ENCODE results near the gene EPN3.
A peak's percentile ranks its signal among the peaks of the same experiment; 100 is the strongest.

EPN3 gene

DNA sequence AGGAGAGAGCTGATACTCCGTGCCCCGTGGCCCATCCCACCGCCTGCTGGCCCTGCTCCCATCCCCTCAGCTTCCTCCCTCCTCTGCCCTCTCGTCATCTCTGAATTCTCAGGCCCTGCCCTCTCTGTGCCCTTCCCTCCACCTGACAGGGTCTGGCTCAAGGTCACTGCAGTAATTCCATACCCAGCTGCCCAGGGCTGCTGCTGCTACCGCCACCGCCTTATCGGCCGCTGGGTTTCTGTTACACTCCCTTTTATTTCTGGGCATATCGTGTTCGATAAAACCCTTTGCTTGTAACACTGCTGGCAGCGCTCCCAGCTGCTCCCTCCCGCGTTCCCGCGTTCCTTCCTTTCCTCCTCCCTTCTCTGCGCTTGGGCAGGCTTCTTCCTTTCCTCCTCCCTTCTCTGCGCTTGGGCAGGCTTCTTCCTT, 1.2 kb downstream of the EPN3 start:
- no peak for DNase-seq (ENCODE audit: low read depth in 2 of 2, low spot score in 1 of 2)

DNA sequence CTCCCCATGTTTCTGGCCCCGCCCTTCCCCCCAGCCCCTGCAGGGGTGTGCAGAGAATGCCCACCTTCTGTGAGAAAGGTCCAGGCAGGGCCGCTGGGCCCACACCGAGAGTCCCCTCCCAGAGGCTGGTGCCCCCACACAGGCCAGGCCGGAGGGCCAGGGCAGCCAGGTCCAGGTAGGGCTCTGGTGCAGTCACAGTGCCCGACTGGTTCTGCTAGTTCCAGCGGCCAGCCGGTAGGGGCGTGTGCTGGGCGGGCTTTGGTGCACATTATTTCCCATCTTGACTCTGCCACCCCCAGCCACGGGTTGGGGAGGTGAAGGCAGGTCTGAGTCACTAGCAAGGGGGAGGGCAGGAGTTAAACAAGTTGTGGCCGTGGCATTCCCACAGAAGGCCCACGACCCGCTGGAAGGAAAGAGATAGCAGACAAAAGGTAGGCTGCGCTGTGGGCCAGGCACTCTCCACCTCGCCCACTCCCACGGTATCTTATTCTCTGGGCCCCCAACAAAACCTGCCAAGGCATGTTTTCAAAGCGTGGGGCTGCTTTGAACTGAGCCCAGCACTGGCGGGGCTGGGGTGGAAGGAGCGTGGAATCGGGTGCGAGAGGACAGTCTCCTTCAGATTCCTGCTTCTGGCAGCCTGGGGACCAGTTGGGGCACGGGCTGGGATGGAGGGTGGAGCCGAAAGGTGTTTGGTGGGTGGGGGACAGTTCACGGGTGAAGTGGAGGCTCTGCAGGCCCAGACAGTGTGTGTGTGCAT, 1.9 kb downstream of the EPN3 start:
- DNase-seq (ENCODE audit: low read depth in 2 of 2, low spot score in 1 of 2) = no peak

DNA sequence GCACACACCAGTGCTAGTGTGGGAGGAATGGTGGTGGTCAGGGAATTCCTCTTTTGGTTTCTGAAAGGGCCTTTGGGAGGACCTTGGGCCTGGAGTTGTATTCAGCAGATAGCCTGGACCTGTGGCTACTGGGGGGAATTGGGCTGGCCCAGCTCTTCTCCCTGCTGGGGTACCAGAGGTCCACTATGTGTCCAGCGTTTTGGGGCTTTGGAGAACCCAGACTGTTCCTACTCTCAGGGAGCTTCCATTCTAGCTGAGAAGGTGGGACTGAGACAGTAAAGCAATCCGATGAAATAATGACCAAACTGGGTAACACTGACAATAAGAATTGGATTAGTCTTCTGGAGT, 2.4 kb downstream of the EPN3 start:
- no peak for DNase-seq (ENCODE audit: low read depth in 2 of 2, low spot score in 1 of 2)

DNA sequence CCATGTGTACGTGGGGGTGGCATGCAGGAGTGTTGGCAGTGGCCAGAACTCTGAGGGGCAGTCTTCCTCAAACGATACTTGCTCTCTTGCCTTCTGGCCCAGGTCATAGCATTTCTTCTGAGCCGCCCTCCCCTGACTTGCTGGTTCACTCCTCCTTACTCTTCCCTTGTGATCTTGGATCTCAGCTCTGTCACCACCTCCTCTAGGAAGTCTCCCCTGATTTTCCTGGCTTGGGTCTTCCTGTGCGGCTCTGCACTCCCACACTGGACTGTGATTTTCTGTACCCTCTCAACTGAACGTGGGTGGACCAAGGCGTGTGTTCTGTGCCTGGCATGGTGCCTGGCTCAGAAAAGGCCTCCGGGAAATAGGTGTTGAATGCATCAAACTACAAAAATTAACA, 2.9 kb downstream of the EPN3 start:
- DNase-seq (ENCODE audit: low read depth in 2 of 2, low spot score in 1 of 2) = no peak

DNA sequence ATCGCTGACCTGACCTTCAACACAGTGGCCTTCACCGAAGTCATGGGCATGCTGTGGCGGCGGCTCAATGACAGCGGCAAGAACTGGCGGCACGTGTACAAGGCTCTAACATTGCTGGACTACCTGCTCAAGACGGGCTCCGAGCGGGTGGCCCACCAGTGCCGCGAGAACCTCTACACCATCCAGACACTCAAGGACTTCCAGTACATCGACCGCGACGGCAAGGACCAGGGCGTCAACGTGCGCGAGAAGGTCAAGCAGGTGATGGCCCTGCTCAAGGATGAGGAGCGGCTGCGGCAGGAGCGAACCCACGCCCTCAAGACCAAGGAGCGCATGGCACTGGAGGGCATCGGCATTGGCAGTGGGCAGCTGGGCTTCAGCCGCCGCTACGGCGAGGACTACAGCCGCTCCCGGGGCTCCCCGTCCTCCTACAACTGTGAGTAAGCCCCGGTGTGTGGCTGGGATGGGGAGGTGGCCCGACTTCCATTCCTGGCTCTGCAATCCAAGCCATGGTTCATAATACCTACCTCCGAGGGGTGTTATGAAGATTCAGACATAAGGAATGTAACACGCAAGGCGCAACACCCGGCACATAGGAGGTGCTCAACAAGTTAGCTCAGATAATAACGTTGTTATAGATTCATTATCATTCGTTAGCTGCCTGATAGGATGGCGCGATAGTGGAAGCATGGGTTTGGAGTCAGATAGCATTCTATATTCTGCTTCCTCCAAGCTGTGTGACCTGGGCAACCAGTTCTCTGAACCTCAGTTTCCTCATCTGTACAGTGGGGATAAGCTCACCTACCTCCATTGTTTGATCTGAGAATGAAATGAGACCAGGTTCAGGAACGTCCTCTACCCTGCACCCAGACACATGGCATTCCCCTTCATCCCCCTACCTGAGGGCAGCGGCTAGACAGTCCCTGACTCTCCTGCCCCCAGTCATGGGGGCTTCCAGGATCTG, 4.4 kb downstream of the EPN3 start:
- no peak for DNase-seq (ENCODE audit: low read depth in 2 of 2, low spot score in 1 of 2)

DNA sequence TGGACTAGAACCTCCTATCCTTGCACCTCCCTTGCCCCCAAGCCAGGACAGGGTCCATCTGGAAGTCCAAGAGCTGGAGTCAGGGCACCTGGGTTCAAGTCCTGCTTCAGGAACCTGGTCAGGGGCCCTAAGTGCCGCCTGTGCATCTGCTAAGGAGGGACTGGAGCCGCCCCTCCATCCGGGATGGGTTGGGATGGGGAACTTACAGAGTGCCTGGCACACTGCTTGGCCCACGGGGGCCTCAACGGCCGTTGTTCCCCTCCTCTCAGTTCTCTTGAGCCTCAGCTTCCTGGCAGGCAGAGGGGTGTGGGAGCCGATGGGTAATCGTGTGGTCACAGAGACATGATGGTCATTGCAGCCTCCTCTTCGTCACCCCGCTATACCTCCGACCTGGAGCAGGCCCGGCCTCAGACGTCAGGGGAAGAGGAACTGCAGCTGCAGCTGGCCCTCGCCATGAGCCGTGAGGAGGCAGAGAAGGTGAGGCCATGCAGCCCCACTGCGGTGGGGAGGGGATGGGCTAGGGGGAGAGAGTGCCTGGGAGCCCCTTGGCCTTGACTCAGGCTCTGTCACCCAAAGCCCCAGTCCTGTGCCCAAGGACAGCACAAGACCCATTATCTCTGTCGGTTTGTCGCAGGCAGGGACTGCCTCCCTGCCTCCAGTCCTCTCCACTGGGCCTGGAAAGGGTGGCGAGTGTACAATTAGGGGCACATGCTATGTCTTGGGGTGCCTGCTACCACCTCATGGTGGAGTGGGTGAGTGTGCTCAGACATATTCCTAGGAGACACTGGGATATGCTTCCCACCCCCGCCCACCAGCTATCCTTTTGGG, 5.4 kb downstream of the EPN3 start:
- no peak for DNase-seq (ENCODE audit: low read depth in 2 of 2, low spot score in 1 of 2)

DNA sequence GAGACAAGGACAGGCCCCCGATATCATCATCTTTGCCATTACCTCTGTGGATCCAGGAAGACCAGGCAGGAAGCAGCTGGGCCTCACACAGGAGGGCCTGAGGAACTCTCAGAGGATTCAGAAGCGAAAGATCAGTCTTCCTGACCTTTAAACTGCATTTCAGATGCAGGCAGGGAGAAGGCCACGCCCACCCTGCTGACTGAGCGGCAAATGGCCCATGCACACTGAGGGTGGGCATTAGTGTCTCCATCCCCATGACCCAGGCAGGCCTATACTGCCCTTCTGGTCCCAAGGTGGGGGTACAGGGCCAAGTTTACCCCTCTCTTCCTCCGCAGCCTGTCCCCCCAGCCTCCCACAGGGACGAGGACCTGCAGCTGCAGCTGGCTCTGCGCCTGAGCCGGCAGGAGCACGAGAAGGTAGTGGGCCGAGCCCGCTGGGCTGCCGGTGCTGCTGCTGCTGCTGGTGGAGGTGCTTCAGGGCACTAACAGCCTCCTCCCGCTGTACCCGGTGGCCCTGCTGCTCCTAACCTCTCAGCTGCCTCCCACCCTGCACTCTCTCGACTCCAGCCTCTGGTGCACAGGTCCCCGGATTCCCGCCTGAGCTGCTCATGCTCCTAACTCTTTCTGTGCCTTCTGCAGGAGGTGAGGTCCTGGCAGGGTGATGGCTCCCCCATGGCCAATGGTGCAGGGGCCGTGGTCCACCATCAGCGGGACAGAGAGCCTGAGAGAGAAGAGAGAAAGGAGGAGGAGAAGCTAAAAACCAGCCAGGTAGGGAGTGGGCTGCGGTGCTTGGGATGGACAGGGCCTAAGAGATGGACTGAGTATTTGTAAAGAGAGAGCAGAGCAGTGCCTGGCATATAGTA, 6.2 kb downstream of the EPN3 start:
- no peak for DNase-seq (ENCODE audit: low read depth in 2 of 2, low spot score in 1 of 2)

DNA sequence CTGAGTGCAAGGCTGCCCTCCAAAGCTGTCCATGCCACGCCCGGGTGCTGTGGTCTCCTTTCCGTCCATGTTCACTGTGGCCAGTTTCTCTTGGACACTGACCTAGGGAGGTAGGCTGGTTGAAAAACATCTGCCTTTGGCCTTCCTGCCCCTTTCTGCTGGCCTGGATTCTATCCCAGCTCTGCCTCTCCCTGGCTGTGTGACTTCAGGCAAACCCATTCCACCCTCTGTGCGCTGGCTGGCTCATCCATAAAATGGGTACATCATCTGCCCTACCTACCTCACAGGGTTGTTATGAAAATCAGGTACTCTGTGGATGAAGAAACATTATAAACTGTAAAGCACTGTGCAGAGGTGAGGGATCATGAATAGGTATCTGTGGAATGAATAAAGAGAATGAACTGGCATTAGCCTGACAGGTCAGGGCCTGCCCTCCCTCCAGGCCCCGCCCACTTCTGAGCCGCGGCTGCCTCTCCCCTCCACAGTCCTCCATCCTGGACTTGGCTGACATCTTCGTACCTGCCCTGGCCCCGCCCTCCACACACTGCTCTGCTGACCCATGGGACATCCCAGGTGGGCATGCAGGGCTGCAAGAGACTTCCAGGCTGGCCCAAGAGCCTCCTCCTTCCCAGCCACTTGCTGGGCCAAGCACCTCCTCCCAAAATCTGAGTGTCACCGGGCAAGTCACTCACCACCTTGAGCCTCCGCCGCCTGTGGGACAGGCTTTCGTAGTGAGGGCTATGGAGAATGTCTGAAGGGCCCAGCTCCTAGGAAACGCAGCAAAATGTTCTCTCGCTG, 7.4 kb downstream of the EPN3 start:
- DNase-seq (ENCODE audit: low read depth in 2 of 2, low spot score in 1 of 2) = no peak

DNA sequence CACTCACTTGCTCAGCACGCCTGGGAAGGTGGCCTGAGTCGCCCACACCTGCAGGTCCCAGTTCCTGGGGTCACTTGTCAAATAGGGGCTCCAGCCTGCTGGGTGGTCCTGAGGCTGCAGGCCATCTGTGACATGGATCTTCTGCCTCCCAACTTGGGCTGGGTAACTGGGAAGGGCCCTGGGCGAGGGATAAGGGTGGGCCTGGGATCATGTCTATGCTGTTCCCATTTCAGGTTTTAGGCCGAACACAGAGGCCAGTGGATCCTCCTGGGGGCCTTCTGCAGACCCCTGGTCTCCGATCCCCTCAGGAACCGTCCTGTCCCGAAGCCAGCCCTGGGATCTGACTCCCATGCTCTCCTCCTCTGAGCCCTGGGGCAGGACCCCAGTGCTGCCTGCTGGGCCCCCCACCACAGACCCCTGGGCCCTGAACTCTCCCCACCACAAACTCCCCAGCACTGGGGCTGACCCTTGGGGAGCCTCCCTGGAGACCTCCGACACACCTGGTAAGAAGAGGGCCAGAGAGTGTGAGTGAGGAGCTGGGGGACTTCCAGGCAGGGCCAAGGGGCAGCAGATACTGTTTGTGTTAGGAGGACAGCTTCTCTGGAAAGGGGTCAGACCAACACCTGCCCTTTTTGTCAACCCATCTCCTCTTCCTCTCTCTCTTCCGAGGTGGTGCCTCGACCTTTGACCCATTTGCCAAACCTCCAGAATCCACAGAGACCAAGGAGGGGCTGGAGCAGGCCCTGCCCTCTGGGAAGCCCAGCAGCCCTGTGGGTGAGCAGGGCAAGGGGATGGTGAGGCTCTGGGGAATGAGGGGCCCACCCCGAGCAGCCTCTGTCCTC, 8.2 kb downstream of the EPN3 start:
- DNase-seq (ENCODE audit: low read depth in 2 of 2, low spot score in 1 of 2) = no peak

DNA sequence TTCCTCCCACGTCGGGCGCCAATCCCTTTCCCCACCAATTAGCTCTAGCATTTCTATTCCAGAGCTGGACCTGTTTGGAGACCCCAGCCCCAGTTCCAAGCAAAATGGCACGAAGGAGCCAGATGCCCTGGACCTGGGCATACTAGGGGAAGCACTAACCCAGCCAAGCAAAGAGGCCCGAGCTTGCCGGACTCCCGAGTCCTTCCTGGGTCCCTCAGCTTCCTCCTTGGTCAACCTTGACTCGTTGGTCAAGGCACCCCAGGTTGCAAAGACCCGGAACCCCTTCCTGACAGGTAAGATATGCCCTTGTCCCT, 8.8 kb downstream of the EPN3 start:
- DNase-seq (ENCODE audit: low read depth in 2 of 2, low spot score in 1 of 2) = no peak

DNA sequence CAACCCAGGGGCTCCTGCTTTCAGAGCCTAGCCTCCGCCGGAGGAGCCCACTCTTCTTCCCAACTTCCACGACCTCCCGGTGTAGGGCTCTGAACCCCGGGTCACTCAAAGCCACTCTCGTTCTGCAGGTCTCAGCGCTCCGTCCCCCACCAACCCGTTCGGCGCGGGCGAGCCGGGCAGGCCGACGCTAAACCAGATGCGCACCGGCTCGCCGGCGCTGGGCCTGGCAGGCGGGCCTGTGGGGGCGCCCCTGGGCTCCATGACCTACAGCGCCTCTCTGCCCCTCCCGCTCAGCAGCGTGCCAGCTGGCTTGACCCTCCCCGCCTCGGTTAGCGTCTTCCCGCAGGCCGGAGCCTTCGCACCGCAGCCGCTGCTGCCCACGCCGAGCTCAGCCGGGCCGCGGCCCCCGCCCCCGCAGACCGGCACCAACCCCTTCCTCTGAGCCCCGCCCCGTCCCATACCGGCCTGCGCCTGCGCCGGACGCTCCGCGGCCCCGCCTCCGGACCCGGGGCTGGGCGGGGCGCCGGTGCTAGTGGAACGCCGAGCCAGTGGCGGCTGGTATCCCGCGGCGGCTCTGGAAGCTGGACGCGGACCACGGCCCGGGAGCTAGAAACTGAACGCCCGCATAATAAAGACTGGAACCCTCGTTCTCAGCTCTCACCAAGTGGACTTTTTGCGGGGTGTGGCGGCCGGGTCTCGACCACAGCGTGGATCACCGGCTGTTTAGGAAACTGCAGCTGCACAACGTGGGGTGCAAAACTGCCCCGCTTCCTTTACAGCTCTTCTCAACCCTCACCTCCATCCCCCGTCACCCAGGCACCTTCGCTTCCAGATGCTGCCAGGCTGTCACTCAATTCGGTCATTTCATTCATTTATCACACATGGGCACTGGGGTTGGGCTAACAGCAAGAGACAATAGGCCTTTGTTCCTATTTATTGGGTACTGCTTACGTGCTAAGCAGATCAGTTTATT, 9.5 kb downstream of the EPN3 start:
- peak; percentile 63 to 73 for DNase-seq (ENCODE audit: low read depth in 2 of 2, low spot score in 1 of 2)

DNA sequence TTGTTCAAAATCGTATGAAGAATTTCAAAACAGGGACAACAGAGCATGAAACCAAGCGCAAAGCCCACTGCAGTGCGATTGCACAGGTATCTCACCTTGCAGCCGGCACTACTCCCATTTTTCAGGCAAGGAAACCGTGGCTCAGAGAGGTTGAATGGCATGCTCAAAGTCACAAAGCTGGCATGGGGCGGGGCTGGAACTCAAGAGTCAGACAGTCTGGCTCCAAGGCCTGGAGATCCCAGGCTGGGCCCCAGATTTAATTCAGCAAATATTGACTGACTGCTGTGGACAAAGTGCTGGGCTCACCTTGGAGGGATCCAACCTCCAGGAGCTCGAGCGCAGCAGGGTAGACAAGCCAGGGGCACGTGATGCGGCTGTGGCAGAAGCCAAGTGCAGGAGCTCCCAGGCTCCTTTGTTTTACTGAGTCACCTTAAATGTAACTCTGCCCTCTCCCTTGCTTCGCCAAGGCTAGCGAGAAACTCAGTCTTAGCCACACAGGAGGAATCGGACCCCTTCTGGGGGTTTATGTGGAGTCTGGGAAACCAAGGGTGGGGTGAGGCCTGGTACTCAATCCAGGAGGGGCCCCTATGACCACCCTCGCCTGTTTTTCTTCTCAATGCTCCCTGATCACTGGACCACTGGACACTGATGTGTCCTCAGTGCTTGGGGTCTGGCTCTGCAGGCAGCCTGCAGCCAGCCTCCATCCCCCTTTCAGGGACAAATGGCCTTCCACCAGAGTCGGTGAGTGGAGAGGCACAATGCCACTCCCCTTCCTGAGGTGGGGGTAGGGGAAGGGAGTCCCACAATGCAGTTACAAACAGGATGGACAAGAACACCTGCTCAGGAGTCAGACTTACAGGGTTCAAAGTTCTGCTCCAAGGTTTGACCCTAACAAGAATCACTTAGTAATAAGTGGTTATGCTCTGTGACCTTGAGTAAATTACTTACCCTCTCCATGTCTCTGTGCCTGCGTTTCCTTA, 10.6 kb downstream of the EPN3 start:
- DNase-seq (ENCODE audit: low read depth in 2 of 2, low spot score in 1 of 2) = no peak

DNA sequence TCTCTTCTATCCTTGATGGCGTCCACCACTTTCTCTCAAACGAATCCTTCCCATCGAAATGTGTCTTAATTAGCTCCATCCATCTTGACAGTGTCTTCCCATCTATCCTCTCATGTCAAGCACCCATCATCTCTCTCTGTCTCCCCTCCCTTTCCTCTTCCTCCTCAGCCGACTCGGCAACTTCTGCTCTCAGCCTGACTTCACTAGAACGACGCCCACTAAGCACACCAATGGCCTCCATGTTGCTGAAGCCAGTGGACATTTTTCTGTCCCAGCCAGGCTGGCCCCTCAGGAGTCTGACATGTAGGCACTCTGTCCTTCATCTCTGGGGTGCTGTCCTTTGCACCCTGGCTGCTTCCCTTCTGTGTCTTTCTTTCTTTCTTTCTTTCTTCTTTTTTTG, 12.0 kb downstream of the EPN3 start:
- DNase-seq (ENCODE audit: low read depth in 2 of 2, low spot score in 1 of 2) = no peak

DNA sequence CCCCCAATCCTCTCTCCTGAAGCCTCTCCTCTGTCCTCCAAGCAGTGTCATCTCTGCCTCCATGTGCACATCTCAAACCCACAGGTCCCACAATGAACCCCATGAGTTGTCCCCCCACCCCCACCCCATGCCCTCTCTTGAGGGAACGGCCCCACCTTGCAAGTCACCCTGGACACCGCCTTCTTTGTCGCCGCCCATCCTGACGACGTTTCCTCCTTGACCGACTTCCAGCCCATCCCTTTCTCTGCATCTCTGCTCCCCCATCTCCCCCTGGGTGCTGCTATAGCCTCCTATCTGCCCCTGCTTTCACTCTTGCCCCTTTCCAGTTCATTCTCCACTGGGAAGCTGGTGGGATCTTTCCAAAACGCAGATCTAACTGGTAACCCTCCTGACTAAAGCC, 12.8 kb downstream of the EPN3 start:
- DNase-seq (ENCODE audit: low read depth in 2 of 2, low spot score in 1 of 2) = no peak

DNA sequence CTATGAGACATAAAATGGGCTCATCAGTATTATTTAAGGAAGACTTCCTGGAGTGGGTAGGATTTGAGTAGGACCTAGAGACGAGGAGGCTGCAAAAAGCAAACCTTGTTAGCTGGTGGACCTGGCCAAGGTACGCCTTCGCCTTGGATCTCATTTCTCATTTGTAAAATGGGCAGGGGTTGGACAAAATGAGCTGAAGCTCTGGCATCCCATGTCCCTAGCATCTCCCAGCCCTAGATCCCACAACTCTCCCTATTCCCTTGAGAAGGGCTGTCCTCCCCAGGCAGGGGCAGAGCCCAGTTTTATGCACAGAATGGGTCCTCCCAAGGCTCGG, 14.1 kb downstream of the EPN3 start:
- DNase-seq (ENCODE audit: low read depth in 2 of 2, low spot score in 1 of 2) = no peak

DNA sequence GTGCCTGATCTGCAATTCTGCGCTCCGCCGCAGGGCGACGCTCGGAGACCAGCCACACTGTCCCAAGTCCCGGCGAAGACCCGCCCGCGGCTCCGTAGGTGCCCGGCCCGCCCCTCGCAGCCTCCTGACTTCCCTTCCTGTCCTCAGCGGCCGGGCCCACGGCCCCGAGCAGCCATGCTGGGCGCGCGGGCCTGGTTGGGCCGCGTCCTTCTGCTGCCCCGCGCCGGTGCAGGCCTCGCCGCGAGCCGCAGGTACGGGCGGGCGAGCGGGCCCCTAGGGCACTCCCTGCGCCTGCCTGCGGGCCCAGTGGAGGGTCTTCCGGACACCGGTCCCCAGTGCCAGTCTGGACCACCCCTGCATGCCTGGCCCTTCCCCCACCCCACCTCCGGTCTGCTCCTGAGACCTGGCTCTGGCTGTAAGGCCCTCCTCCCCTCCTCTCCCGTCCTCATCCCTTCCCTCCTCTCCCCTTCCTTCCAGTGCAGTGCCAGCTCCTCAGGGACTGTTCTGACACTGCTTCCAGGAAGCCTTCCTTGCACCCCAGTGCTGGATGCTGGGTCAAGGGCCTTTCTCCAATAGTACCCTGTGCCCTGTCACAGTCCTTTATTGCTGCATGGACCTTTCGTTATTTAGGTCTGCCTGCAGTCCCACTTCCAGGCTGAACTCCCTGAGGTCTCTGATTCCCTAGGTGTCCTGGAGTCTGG, 14.7 kb downstream of the EPN3 start, which contains the start of gene SPATA20:
Gene SPATA20 (plus strand): TSS at position 140 of the 701 bp plus-strand sequence. CDS start 35 bp downstream, at position 175.
- peak; percentile 53 to 70 for DNase-seq (ENCODE audit: low read depth in 2 of 2, low spot score in 1 of 2)
